ENCODE data around the gene SOX8.

The SOX8 gene

DNA sequence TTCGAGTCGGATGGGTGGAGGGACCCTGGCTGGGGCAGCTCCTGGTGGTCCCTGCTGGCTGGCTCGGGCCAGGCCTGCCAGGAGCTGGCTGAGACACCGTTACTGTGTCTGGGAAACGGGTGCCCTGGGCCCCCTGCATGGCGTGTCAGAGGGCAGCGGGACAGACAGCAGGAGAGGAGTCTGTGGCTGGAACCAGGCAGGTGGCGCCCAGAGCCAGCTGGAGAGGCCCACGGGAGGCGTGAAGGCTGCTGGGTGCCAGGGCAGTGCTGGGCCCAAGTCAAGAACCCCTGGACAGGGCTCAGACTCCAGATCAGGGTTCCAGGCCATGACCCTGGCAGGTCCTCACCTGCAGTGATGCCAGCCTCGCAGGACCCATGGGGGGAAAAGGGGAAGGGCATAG lies 16.6 kb downstream of the SOX8 start:
- Histone ChIP-seq H3K27ac (ENCODE audit: insufficient read depth in 1 of 2, low read depth in 1 of 2, low read length in 2 of 2, poor library complexity in 1 of 2, severe bottlenecking in 2 of 2) (no peak overlapping the region), H3K9me3 (ENCODE audit: control extremely low read depth in 1 of 5, control insufficient read depth in 4 of 5, insufficient read depth in 2 of 5, low read depth in 1 of 5, low read length in 4 of 5) (peaks cover 0 to 37% (median 30%) of the 10 kb centered on the region in 5 experiments), H3K36me3 (ENCODE audit: control insufficient read depth in 4 of 4, insufficient read depth in 4 of 4, low read length in 3 of 4) (no peaks in the 10 kb centered on the region), H3K4me1 (ENCODE audit: control extremely low read depth in 1 of 4, control insufficient read depth in 4 of 4, insufficient read depth in 4 of 4, low read length in 3 of 4) (peaks cover 0 to 12% (median 10%) of the 10 kb centered on the region in 4 experiments), H3K4me3 (ENCODE audit: control insufficient read depth in 1 of 7, extremely low read depth in 1 of 7, insufficient read depth in 4 of 7, low read depth in 2 of 7, low read length in 6 of 7) (no peak overlapping the region), H3K27me3 (replicated peaks in 2 of 5; ENCODE audit: control insufficient read depth in 4 of 5, insufficient read depth in 5 of 5, low read length in 4 of 5) (peaks cover 0 to 46% (median 4%) of the 10 kb centered on the region in 5 experiments)
- 94% methylated on average over 11 of the region's 11 CpGs for WGBS (ENCODE audit: insufficient coverage)
- ChIA-PET POLR2A (no interaction called here), CTCF (interaction anchor here (2.1 kb wide), 1 partner anchor 24 kb away, joined by 4 read pairs; no protein-coding TSS in a partner anchor)
- DNase-seq, result no peak

DNA sequence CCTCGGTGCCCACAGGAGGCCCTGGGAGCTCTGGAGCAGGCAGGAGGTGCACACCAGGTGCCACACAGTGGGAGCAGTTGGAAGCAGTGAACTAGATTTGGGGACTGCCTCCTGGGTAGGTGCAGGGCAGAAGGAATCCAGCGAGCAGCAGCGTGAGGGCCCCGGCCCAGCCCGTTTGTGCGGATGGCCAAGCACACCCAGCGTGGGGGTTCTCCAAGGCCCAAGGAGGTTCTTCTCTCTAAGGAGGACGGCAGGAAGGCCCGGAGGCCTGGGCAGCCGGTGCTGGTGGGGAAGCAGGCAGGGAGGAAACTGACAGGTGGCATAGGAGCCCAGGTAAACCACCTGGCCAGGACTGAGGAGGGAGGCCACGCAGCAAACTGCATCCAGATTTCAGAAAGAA lies 17.0 kb downstream of the SOX8 start:
- ChIA-PET CTCF (interaction anchor here (2.1 kb wide), 1 partner anchor 25 kb away, joined by 4 read pairs; no protein-coding TSS in a partner anchor), POLR2A (no interaction called here)
- DNase-seq, result no peak
- peaks cover 0 to 46% (median 4%) of the 10 kb centered on the region in 5 experiments for H3K27me3 ChIP-seq (replicated peaks in 2 of 5; ENCODE audit: control insufficient read depth in 4 of 5, insufficient read depth in 5 of 5, low read length in 4 of 5)
- 92% methylated on average over 8 of the region's 11 CpGs for WGBS (ENCODE audit: insufficient coverage)
- H3K36me3 ChIP-seq (ENCODE audit: control insufficient read depth in 4 of 4, insufficient read depth in 4 of 4, low read length in 3 of 4), result no peaks in the 10 kb centered on the region
- H3K9me3 ChIP-seq (ENCODE audit: control extremely low read depth in 1 of 5, control insufficient read depth in 4 of 5, insufficient read depth in 2 of 5, low read depth in 1 of 5, low read length in 4 of 5), result peaks cover 0 to 37% (median 30%) of the 10 kb centered on the region in 5 experiments
- H3K4me1 ChIP-seq (ENCODE audit: control extremely low read depth in 1 of 4, control insufficient read depth in 4 of 4, insufficient read depth in 4 of 4, low read length in 3 of 4), result peaks cover 0 to 14% (median 13%) of the 10 kb centered on the region in 4 experiments
- no peak overlapping the region for H3K4me3 ChIP-seq (ENCODE audit: control insufficient read depth in 1 of 7, extremely low read depth in 1 of 7, insufficient read depth in 4 of 7, low read depth in 2 of 7, low read length in 6 of 7)
- no peak overlapping the region for H3K27ac ChIP-seq (ENCODE audit: insufficient read depth in 1 of 2, low read depth in 1 of 2, low read length in 2 of 2, poor library complexity in 1 of 2, severe bottlenecking in 2 of 2)

DNA sequence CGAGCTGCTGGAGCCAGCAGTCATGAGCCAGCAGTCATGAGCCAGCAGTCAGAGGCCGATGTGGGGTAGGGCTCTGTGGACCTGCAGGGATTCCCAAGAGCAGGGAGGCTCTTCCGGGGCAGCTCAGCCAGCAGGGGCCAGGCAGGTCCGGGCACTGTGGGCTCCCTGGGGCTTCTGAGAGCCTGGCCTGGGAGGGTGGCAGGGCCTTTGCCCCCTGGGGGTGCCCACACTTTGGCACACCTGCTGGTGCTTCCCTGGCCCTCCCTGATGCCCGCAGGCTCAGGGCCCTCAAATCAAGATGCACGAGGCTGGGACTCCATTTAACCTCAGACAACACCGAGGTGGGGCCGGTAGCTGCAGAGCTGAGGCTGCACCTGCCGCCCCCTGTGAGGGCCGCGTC lies 18.1 kb downstream of the SOX8 start:
- H3K9me3 ChIP-seq (ENCODE audit: control extremely low read depth in 1 of 5, control insufficient read depth in 4 of 5, insufficient read depth in 2 of 5, low read depth in 1 of 5, low read length in 4 of 5), result peaks cover 0 to 32% (median 26%) of the 10 kb centered on the region in 5 experiments
- no peak for DNase-seq
- H3K4me3 ChIP-seq (ENCODE audit: control insufficient read depth in 1 of 7, extremely low read depth in 1 of 7, insufficient read depth in 4 of 7, low read depth in 2 of 7, low read length in 6 of 7), result no peak overlapping the region
- peaks cover 0 to 46% (median 4%) of the 10 kb centered on the region in 5 experiments for H3K27me3 ChIP-seq (replicated peaks in 2 of 5; ENCODE audit: control insufficient read depth in 4 of 5, insufficient read depth in 5 of 5, low read length in 4 of 5)
- ChIA-PET CTCF (interaction anchor here (2.1 kb wide), 1 partner anchor 26 kb away, joined by 4 read pairs; no protein-coding TSS in a partner anchor), POLR2A (no interaction called here)
- H3K4me1 ChIP-seq (ENCODE audit: control extremely low read depth in 1 of 4, control insufficient read depth in 4 of 4, insufficient read depth in 4 of 4, low read length in 3 of 4), result peaks cover 0 to 24% (median 21%) of the 10 kb centered on the region in 4 experiments
- 97% methylated on average over 11 of the region's 11 CpGs for WGBS (ENCODE audit: insufficient coverage)
- H3K27ac ChIP-seq (ENCODE audit: insufficient read depth in 1 of 2, low read depth in 1 of 2, low read length in 2 of 2, poor library complexity in 1 of 2, severe bottlenecking in 2 of 2), result no peak overlapping the region
- H3K36me3 ChIP-seq (ENCODE audit: control insufficient read depth in 4 of 4, insufficient read depth in 4 of 4, low read length in 3 of 4), result no peaks in the 10 kb centered on the region

DNA sequence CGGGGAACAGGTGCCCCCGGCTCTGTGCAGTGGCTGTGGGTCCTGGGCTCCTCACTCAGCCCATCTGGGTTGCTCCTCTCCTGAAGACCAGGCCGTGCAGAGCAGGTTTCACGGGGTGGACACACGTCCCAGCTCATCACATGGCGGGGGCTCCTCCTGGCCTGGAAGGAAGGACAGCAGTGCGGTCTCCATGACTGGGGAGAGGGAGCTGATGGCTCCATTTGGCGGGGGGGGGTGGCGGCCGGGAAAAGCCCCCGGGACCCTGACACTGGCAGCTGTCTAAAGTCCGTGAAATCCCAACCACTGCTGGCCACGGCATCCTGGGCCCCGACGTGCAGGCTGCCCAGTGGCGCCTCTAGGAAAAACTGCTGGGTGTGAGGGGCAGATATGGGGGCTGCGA lies 19.0 kb downstream of the SOX8 start:
- Histone ChIP-seq H3K27me3 (replicated peaks in 2 of 5; ENCODE audit: control insufficient read depth in 4 of 5, insufficient read depth in 5 of 5, low read length in 4 of 5) (peaks cover 0 to 43% (median 4%) of the 10 kb centered on the region in 5 experiments), H3K9me3 (ENCODE audit: control extremely low read depth in 1 of 5, control insufficient read depth in 4 of 5, insufficient read depth in 2 of 5, low read depth in 1 of 5, low read length in 4 of 5) (peaks cover 0 to 23% (median 17%) of the 10 kb centered on the region in 5 experiments), H3K4me1 (ENCODE audit: control extremely low read depth in 1 of 4, control insufficient read depth in 4 of 4, insufficient read depth in 4 of 4, low read length in 3 of 4) (peaks cover 0 to 24% (median 21%) of the 10 kb centered on the region in 4 experiments), H3K27ac (ENCODE audit: insufficient read depth in 1 of 2, low read depth in 1 of 2, low read length in 2 of 2, poor library complexity in 1 of 2, severe bottlenecking in 2 of 2) (no peak overlapping the region), H3K36me3 (ENCODE audit: control insufficient read depth in 4 of 4, insufficient read depth in 4 of 4, low read length in 3 of 4) (no peaks in the 10 kb centered on the region), H3K4me3 (ENCODE audit: control insufficient read depth in 1 of 7, extremely low read depth in 1 of 7, insufficient read depth in 4 of 7, low read depth in 2 of 7, low read length in 6 of 7) (no peak overlapping the region)
- 95% methylated on average over 17 of the region's 17 CpGs for WGBS (ENCODE audit: insufficient coverage)
- CTCF ChIA-PET, result no interaction called here
- DNase-seq, result no peak
- POLR2A ChIA-PET, result interaction anchor here (1.1 kb wide), 1 partner anchor 10 kb away, joined by 3 read pairs; no protein-coding TSS in a partner anchor

DNA sequence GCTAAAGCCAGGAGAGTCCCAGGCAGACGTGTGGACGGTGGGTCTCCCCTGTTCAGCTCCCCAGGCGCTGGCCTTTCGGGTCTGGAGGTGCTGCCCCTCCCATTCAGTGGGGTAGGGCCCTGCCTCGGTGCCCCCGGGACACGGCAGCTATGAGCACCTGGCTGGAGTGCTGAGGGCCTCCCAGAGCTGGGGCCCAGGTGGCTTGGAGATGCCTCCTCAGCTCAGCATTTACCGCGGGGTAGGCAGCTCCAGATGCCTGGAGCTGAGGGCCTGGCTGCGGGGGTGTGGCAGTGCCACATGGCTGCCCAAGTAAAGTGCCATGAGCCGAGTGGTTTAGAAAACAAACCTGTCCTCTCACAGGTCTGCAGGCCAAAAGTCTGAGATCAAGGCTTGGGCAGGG lies 19.5 kb downstream of the SOX8 start:
- CTCF ChIA-PET, result no interaction called here
- POLR2A ChIA-PET, result interaction anchor here (1.1 kb wide), 1 partner anchor 9 kb away, joined by 3 read pairs; no protein-coding TSS in a partner anchor
- Histone ChIP-seq H3K9me3 (ENCODE audit: control extremely low read depth in 1 of 5, control insufficient read depth in 4 of 5, insufficient read depth in 2 of 5, low read depth in 1 of 5, low read length in 4 of 5) (peaks cover 0 to 18% (median 12%) of the 10 kb centered on the region in 5 experiments), H3K4me1 (ENCODE audit: control extremely low read depth in 1 of 4, control insufficient read depth in 4 of 4, insufficient read depth in 4 of 4, low read length in 3 of 4) (peaks cover 0 to 24% (median 21%) of the 10 kb centered on the region in 4 experiments), H3K27me3 (replicated peaks in 2 of 5; ENCODE audit: control insufficient read depth in 4 of 5, insufficient read depth in 5 of 5, low read length in 4 of 5) (peaks cover 0 to 38% (median 4%) of the 10 kb centered on the region in 5 experiments), H3K4me3 (ENCODE audit: control insufficient read depth in 1 of 7, extremely low read depth in 1 of 7, insufficient read depth in 4 of 7, low read depth in 2 of 7, low read length in 6 of 7) (no peak overlapping the region), H3K36me3 (ENCODE audit: control insufficient read depth in 4 of 4, insufficient read depth in 4 of 4, low read length in 3 of 4) (no peaks in the 10 kb centered on the region), H3K27ac (ENCODE audit: insufficient read depth in 1 of 2, low read depth in 1 of 2, low read length in 2 of 2, poor library complexity in 1 of 2, severe bottlenecking in 2 of 2) (no peak overlapping the region)
- DNase-seq, result no peak
- WGBS (ENCODE audit: insufficient coverage), result 97% methylated on average over 11 of the region's 11 CpGs

DNA sequence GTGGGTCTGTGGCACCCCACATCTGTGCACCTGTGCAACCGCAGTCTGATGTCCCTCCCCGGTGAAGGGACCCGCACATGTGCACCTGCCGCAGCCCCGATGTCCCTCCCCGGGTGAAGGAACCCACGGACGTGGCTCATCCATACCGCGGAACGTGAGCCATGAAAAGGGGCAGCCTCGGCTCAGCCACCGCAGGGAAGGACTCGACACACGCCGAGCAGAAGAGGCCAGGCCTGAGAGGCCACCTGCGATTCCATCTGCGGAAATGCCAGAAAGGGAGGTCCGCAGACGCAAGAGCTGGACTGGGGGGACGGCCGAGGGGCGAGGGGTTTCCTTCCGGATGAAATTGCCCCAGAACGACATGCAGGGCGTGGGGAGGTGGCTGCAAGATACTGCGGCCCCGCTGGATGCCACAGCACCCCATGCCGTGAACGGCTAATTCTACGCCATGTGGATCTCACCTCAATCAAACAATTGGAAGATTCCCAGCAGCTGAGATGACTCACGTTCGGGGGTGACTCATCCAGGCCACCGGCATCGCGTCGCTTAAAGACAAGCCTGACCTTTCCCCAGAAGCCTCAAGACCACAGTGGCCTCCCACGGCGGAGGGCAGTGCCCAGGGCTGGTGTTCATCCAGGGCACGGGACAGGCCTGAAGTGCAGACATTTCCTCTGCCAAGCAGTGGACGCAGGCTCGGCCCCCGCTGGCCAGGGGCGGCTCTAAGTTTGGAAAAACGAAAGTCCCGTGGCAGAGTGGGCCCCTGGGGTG lies 21.0 kb downstream of the SOX8 start:
- 96% methylated on average over 46 of the region's 46 CpGs for WGBS (ENCODE audit: insufficient coverage)
- Histone ChIP-seq H3K36me3 (ENCODE audit: control insufficient read depth in 4 of 4, insufficient read depth in 4 of 4, low read length in 3 of 4) (no peaks in the 10 kb centered on the region), H3K4me1 (ENCODE audit: control extremely low read depth in 1 of 4, control insufficient read depth in 4 of 4, insufficient read depth in 4 of 4, low read length in 3 of 4) (peaks cover 0 to 19% (median 15%) of the 10 kb centered on the region in 4 experiments), H3K27me3 (replicated peaks in 2 of 5; ENCODE audit: control insufficient read depth in 4 of 5, insufficient read depth in 5 of 5, low read length in 4 of 5) (peaks cover 0 to 31% (median 7%) of the 10 kb centered on the region in 5 experiments), H3K9me3 (ENCODE audit: control extremely low read depth in 1 of 5, control insufficient read depth in 4 of 5, insufficient read depth in 2 of 5, low read depth in 1 of 5, low read length in 4 of 5) (peaks cover 0 to 7% (median 0%) of the 10 kb centered on the region in 5 experiments), H3K4me3 (ENCODE audit: control insufficient read depth in 1 of 7, extremely low read depth in 1 of 7, insufficient read depth in 4 of 7, low read depth in 2 of 7, low read length in 6 of 7) (no peak overlapping the region), H3K27ac (ENCODE audit: insufficient read depth in 1 of 2, low read depth in 1 of 2, low read length in 2 of 2, poor library complexity in 1 of 2, severe bottlenecking in 2 of 2) (no peak overlapping the region)
- CTCF ChIA-PET, result no interaction called here
- POLR2A ChIA-PET, result no interaction called here
- peak in 2 of 3 donors; percentile 23 to 35 for DNase-seq

All from common myeloid progenitor, CD34-positive (primary cell).